Measurements from ENCODE around the gene GPX3. TPM values are rescaled to one million over a fixed set of nuclear protein-coding genes. Genes with fewer than 3 reads are reported as not detected.
A peak's percentile ranks its signal among the peaks of the same experiment; 100 is the strongest.

Gene GPX3
- total and polyA plus RNA-seq, 2 of the 8 experiments (the other 6 are each of a cell fraction or from before 2014, with no cell fraction given): 27.8 to 77.9 TPM

GRCh38 chr5:150978590-150978989, 41.8 kb upstream of the GPX3 start:
- no peak for TF ChIP-seq CBX5 (IDR thresholded peaks at IDR 0.05; ENCODE audit: low read depth, low read length)
- no peak for TF ChIP-seq KDM5A (IDR thresholded peaks at IDR 0.05; ENCODE audit: low read length)
- no peak for TF ChIP-seq HDAC2 (IDR thresholded peaks at IDR 0.05; ENCODE audit: borderline replicate concordance in 1 of 2, low read depth in 2 of 2, low read length in 2 of 2)
- no peak for TF ChIP-seq SP4 (IDR thresholded peaks at IDR 0.05; ENCODE audit: low read length)
- TF ChIP-seq BRCA1 (IDR thresholded peaks at IDR 0.05; ENCODE audit: low read depth, low read length): no peak
- no peak for TF ChIP-seq SRF (IDR thresholded peaks at IDR 0.05; ENCODE audit: low read depth, low read length)
- no peak for TF ChIP-seq SIRT6 (IDR thresholded peaks at IDR 0.05; ENCODE audit: low read length)
- peak; percentile 64 for TF ChIP-seq ZNF274 (IDR thresholded peaks at IDR 0.05; ENCODE audit: borderline replicate concordance, extremely low read depth, low read length)
- POLR2A ChIA-PET (ENCODE audit: partially characterized antibody): no interaction called here
- Histone ChIP-seq H3K4me3 (ENCODE audit: extremely low read depth in 1 of 4, insufficient read depth in 2 of 4, low read depth in 3 of 4, low read length in 4 of 4) (no peak overlapping the region), H3K56ac (replicated peaks; ENCODE audit: insufficient read length, low read depth, low read length) (no peak overlapping the region), H3K23ac (ENCODE audit: insufficient read length) (no peak overlapping the region), H4K91ac (replicated peaks; ENCODE audit: insufficient read length, low read length) (no peak overlapping the region), H3K27ac (ENCODE audit: low read depth, low read length) (no peak overlapping the region), H3K9me3 (ENCODE audit: insufficient read depth in 2 of 2, low read depth in 1 of 2, low read length in 1 of 2) (peaks cover 31% of the 10 kb centered on the region in 2 experiments; a peak in 3 of 4 replicates), H4K8ac (ENCODE audit: extremely low read depth, insufficient read depth, low read length) (no peak overlapping the region), H2BK20ac (ENCODE audit: low read length) (no peak overlapping the region), H3K79me1 (ENCODE audit: low read depth, low read length) (no peaks in the 10 kb centered on the region), H3K27me3 (replicated peaks in 1 of 4; ENCODE audit: control insufficient read depth in 3 of 4, extremely low read depth in 1 of 4, insufficient read depth in 3 of 4, low read length in 3 of 4) (peaks cover 0 to 1% (median 0%) of the 10 kb centered on the region in 4 experiments; a peak in 1 of 7 replicates), H2AFZ (ENCODE audit: low read length) (no peak overlapping the region), H3K4me2 (ENCODE audit: insufficient read depth in 1 of 2, low read depth in 2 of 2, low read length in 2 of 2) (no peak overlapping the region), H3K9ac (replicated peaks in 1 of 4; ENCODE audit: extremely low read depth in 1 of 4, low read depth in 3 of 4, low read length in 3 of 4) (no peak overlapping the region), H4K20me1 (replicated peaks in 1 of 2; ENCODE audit: control insufficient read depth in 1 of 2, insufficient read depth in 2 of 2, low read length in 2 of 2) (no peaks in the 10 kb centered on the region), H2AK5ac (ENCODE audit: low read depth, low read length) (no peak overlapping the region), H3K79me2 (ENCODE audit: control insufficient read depth in 1 of 2, insufficient read depth in 2 of 2, low read length in 2 of 2) (no peaks in the 10 kb centered on the region), H4K5ac (ENCODE audit: insufficient read length, low read depth, low read length) (no peak overlapping the region), H2BK15ac (ENCODE audit: low read length) (no peak overlapping the region), H2BK12ac (ENCODE audit: low read depth, low read length) (no peak overlapping the region), H3K4ac (replicated peaks; ENCODE audit: insufficient read length, low read depth, low read length) (no peak overlapping the region), H3K14ac (ENCODE audit: insufficient read length) (no peak overlapping the region), H3K18ac (ENCODE audit: extremely low read depth, low read length) (no peak overlapping the region), H2BK120ac (replicated peaks; ENCODE audit: low read depth, low read length) (no peak overlapping the region), H3K36me3 (ENCODE audit: control insufficient read depth in 2 of 4, insufficient read depth in 4 of 4, low read length in 3 of 4) (no peaks in the 10 kb centered on the region), H3K23me2 (ENCODE audit: low read depth, low read length) (no peaks in the 10 kb centered on the region), H2BK5ac (ENCODE audit: low read depth, low read length) (no peak overlapping the region), H3K4me1 (replicated peaks in 1 of 4; ENCODE audit: control insufficient read depth in 3 of 4, insufficient read depth in 4 of 4, low read length in 3 of 4) (no peaks in the 10 kb centered on the region)
- CTCF ChIA-PET (ENCODE audit: partially characterized antibody): no interaction called here
- DNase-seq (ENCODE audit: low read depth in 1 of 2, low spot score in 2 of 2): no peak
- no peak for FAIRE-seq
- 65% methylated on average over 3 of the region's 3 CpGs; no CpG with 5 or more reads in 1 of the 2 experiments for WGBS, 2 experiments (ENCODE audit: extremely low coverage in 1 of 2, insufficient coverage in 1 of 2, insufficient read length in 1 of 2, insufficient replicate concordance in 2 of 2, low coverage in 1 of 2, low lambda C conversion rate in 2 of 2, missing lambda C conversion rate in 1 of 2)
